Mucosa of descending colon (tissue), 3 donors: Measurements from ENCODE around the gene NDUFS8. TPM values are rescaled to one million over a fixed set of nuclear protein-coding genes. Genes with fewer than 3 reads are reported as not detected.

Experiments
- ATAC-seq: fragments of 200-7000 bp; cut with Tn5 transposase; one replicate; pipeline ENCODE4 v1.9.1; 2020; ENCODE audit warnings: mild to moderate bottlenecking, moderate library complexity
- DNase-seq, 3 donors: peaks; one replicate each; pipeline ENCODE4 v3.0.0-alpha.2; 2020
- H3K36me3 ChIP-seq: fragments of 200-600 bp; one replicate; pipeline ENCODE4 v1.8.0; 2021; ENCODE audit warnings: low read depth, mild to moderate bottlenecking
- H3K4me1 ChIP-seq: fragments of 200-600 bp; one replicate; pipeline ENCODE4 v1.8.0; 2021; ENCODE audit warnings: low read depth, mild to moderate bottlenecking
- H3K4me3 ChIP-seq: fragments of 200-600 bp; one replicate; pipeline ENCODE4 v1.8.0; 2021; ENCODE audit warnings: mild to moderate bottlenecking
- H3K9me3 ChIP-seq: fragments of 200-600 bp; one replicate; pipeline ENCODE4 v1.8.0; 2021; ENCODE audit warnings: mild to moderate bottlenecking
- intact Hi-C, 2 donors: fragments of 100-400 bp; cut with DNase I in 1 of 2; cut with micrococcal nuclease in 1 of 2; formaldehyde crosslinking; loops; one replicate each; pipeline versions ENCODE4 v1.11.0 to v1.11.1; 2022; cut with DNase I, micrococcal nuclease
- total RNA-seq, 3 donors: library from RNA; stranded (reverse); fragmentation: NEBNext Ultra II Directional in 2 of 3; extraction: Animal tissue kit (Norgen Biotek cat#: 25700) in 2 of 3; gene quantifications; one replicate each; pipeline versions ENCODE4 v1.2.1 to v1.2.4, GENCODE V29; 2021 to 2023
- TF ChIP-seq, protein P1 (sequence below): fragments of 200-600 bp; IDR thresholded peaks from one replicate; pipeline ENCODE4 v1.8.0; 2022; ENCODE audit warnings: antibody characterized with exemption, mild to moderate bottlenecking
- donor health status: DM: no; HTN: no; CAD: no; lungs with moderate emphysema.
- donor health status: DM: no; HTN: no; CAD: no.
- donor health status: DM: no; HTN: yes; CAD: no.

The NDUFS8 gene
- total RNA-seq, 3 donors from 2014 or later: 148 to 165 (median 162) TPM

DNA sequence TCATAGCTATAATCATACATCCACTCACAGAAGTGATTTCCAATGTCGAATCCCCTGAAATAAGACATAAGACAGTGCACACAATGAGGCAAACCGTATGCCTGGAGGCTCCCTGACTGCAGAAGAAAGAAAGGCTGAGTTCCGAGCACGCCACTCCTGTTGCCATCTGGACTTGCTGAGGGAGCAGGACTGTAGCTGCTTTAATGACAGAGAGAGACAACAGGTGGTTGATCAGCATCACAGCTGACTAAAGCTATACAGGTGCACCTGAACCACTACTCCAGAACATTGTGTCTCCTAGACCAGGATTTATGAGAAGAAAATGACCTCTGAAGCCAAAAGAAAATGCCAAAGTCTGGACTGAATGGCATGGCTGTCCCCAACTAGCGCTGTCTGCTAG, 35.4 kb downstream of the NDUFS8 start:
- no peaks in the 10 kb centered on the region for H3K9me3 ChIP-seq
- DNase-seq (no peak), ATAC-seq (no peak)
- peaks cover 5% of the 10 kb centered on the region for H3K36me3 ChIP-seq
- H3K4me3 ChIP-seq: no peak overlapping the region
- no peaks in the 10 kb centered on the region for H3K4me1 ChIP-seq
- TF ChIP-seq, protein P1, sequence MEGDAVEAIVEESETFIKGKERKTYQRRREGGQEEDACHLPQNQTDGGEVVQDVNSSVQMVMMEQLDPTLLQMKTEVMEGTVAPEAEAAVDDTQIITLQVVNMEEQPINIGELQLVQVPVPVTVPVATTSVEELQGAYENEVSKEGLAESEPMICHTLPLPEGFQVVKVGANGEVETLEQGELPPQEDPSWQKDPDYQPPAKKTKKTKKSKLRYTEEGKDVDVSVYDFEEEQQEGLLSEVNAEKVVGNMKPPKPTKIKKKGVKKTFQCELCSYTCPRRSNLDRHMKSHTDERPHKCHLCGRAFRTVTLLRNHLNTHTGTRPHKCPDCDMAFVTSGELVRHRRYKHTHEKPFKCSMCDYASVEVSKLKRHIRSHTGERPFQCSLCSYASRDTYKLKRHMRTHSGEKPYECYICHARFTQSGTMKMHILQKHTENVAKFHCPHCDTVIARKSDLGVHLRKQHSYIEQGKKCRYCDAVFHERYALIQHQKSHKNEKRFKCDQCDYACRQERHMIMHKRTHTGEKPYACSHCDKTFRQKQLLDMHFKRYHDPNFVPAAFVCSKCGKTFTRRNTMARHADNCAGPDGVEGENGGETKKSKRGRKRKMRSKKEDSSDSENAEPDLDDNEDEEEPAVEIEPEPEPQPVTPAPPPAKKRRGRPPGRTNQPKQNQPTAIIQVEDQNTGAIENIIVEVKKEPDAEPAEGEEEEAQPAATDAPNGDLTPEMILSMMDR: no peak
- intact Hi-C loops: no loop called here

DNA sequence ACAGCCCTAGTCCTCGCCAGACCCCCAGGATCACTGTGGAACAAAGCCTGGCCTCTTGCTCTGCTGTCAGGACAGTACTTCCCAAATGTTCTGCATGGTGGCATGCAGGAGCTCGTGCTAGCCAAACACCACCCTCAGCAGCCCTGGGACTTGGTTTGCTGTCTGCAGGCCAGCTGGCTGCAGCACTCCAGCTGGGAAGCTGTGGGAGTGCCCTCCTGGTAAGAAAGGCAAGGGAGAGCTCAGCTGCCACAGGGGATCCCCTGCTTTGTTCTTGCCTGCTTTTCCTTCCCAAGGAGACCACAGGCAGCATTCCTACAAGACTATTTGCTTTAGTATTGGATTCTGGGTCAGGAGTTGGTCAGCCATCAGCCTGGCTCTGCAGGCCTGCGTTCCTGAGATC, 36.3 kb downstream of the NDUFS8 start:
- intact Hi-C loops: no loop called here
- DNase-seq (no peak), ATAC-seq (no peak)
- peaks cover 5% of the 10 kb centered on the region for H3K36me3 ChIP-seq
- H3K9me3 ChIP-seq: no peaks in the 10 kb centered on the region
- TF ChIP-seq, protein P1: no peak
- no peaks in the 10 kb centered on the region for H3K4me1 ChIP-seq
- no peak overlapping the region for H3K4me3 ChIP-seq

DNA sequence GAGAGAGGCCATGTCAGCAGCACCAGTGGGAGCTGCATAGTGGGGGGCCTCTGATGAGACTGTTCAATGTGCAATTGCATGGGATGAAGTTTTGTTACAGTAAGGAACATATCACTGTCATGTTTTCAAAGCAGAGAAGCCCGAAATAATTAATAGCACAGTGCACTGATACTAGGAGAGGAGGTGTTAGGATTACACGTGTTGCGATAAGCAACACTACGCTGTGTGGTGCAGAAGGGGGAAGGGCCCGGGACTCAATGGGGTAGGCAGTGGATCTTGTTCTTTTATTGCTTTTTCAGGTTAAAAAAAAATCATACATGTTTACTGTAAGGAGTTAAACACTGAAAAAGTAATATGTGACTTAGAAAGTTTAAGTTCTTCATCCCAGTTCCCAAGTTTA, 37.5 kb downstream of the NDUFS8 start:
- H3K36me3 ChIP-seq: peaks cover 5% of the 10 kb centered on the region

DNA sequence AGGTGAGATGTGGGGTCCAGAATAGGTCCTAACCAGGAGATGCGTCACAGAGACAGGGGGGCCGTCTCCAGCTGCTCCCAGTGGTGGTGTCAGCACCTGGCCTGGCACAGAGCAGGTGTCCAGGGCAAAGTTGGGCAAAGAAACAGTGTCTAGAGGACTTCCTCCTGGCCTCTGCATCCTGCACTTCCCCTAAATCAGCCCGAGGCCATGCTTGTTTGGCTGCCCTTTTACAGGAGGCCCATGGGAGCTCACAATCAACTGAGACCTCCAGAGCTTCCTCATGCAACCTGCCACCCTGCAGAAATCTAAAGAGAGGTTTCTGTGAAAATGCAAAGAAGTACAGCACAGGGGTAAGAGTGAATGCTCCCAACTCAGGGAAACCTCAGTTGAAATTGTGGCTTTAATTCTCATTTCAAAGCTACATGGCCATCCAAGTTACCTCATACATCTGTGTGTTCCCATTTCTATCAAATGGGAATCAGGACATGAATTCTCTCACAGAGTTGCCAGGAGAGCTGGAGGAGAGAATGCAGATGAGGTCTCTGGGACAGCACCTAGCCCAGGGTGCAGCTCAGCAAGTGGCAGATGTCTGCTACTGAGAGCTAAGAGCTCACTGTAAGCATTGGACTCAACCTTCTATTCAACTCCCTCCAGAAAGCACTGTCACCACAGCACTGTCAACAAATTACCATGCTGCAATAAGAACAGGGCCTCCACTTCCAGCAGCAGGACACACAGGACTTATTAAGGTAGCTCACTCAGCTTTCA, 41.0 kb downstream of the NDUFS8 start:
- TF ChIP-seq, protein P1: no peak
- Histone ChIP-seq H3K36me3 (peaks cover 5% of the 10 kb centered on the region), H3K4me1 (no peaks in the 10 kb centered on the region), H3K9me3 (no peaks in the 10 kb centered on the region), H3K4me3 (no peak overlapping the region)
- DNase-seq (no peak), ATAC-seq (no peak)
- intact Hi-C loops: no loop called here

More for the DNA sequence above, 37.5 kb downstream of the NDUFS8 start:
- DNase-seq (no peak), ATAC-seq (no peak)
- Histone ChIP-seq H3K4me3 (no peak overlapping the region), H3K4me1 (no peaks in the 10 kb centered on the region), H3K9me3 (no peaks in the 10 kb centered on the region)
- intact Hi-C loops: no loop called here
- TF ChIP-seq, protein P1: no peak

DNA sequence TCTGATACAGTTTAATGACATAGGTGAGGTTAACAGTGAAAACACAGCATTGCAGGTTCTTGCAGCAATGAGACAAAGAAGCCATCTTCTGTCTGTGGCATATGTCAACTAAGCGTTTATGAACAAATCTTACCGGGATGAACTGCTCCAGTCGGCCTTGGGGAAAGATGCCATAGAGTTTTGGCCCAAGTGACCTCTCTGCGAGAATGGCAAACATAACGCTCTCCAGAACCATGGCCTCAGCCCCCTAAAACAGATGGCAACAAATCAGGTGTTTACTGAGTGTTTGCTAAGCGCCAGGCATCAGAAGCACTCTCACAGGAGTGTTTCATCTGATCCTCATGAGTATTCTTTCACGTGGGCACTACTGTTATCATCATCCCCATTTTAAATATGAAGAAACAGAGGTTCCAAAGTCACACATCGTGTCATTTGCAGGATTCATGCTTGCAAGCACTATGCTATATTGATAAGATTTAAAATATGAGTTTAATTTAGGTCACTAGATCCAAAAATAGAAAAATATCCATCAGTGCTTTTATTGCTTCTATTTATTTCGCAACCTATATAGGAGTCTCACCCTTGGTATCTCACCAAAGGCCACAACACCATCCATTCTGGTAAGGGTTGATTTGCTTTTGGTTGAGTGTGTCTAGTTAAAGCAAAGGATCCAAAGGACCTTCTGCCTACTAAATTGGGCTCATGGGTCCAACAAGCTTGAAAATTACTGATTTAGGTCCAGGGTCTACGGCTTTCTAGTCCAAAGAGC, 44.3 kb downstream of the NDUFS8 start:
- TF ChIP-seq, protein P1: no peak

More for the DNA sequence above, 44.3 kb downstream of the NDUFS8 start:
- Histone ChIP-seq H3K36me3 (no peaks in the 10 kb centered on the region), H3K4me1 (no peaks in the 10 kb centered on the region), H3K4me3 (no peak overlapping the region), H3K9me3 (no peaks in the 10 kb centered on the region)
- ATAC-seq (no peak), DNase-seq (no peak)
- intact Hi-C loops: no loop called here
